Testis (tissue), 2 donors: ENCODE data around the gene HMG20A.

Experiments
- POLR2A ChIP-seq: fragments of 450-650 bp; IDR thresholded peaks from one replicate; pipeline ENCODE4 v1.6.1; 2017; ENCODE audit warnings: antibody characterized with exemption, mild to moderate bottlenecking, moderate library complexity
- TF ChIP-seq, protein P1 (sequence below), 3 experiments: fragments of 450-650 bp in 2 of 3; fragments of 200-600 bp in 1 of 3; sonication (generic) in 1 of 3; IDR thresholded peaks; one replicate each; pipeline ENCODE4 v1.5.1; 2016 to 2019; ENCODE audit warnings: antibody characterized with exemption in 3 of 3, mild to moderate bottlenecking in 2 of 3, moderate library complexity in 1 of 3

DNA sequence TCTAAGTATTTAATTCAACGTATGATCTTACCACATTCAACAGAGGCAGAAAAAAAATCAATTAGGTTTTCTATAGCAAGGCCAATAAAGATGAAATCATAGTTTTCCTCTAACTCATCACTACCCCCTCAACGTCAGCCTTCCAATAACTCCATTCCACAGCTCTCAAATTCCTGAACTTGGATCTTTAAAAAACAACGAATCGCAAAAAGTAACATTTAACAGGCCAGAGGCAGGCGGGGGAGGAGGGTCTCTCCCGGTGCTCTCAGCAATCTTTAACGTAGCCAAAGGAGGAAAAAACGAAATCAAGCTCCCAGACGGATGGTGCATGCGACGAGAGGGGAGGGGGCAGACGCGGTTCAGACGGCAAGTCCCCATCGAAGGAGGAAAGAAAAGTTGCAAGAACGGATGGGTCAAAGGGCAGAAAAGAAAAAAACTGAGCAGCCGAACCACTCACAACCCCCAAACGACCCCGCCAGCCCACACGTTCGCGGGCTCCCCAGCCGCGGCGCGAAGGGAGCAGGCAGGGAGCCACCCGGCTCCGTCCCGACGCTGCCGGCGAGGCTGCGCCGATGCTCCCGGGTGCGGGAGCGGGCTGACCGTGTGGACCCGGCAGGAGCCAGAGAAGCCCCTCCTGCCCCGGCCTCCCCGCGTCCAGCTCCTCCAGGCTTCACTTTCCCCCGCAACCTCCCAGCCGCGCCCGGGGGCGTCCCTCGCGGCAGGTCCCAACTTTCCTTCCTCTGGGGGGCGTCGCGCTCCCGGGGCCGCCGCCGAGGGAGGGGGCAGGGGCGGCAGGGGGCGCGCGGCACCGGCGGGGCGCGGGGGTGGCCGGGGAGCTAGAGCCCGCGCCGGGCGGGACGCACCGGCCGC, 1.5 kb upstream of the HMG20A start:
- TF ChIP-seq, protein P1, sequence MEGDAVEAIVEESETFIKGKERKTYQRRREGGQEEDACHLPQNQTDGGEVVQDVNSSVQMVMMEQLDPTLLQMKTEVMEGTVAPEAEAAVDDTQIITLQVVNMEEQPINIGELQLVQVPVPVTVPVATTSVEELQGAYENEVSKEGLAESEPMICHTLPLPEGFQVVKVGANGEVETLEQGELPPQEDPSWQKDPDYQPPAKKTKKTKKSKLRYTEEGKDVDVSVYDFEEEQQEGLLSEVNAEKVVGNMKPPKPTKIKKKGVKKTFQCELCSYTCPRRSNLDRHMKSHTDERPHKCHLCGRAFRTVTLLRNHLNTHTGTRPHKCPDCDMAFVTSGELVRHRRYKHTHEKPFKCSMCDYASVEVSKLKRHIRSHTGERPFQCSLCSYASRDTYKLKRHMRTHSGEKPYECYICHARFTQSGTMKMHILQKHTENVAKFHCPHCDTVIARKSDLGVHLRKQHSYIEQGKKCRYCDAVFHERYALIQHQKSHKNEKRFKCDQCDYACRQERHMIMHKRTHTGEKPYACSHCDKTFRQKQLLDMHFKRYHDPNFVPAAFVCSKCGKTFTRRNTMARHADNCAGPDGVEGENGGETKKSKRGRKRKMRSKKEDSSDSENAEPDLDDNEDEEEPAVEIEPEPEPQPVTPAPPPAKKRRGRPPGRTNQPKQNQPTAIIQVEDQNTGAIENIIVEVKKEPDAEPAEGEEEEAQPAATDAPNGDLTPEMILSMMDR (IDR thresholded peaks at IDR 0.05): no peak
- no peak for TF ChIP-seq POLR2A
